SK-N-SH treated with all-trans-retinoic acid at 6 μM for 48 hours (cell line): ENCODE data around the gene STAG2.
"Not testable (repeated sequence)": the region's sequence is repeated elsewhere in the genome, so short reads cannot be mapped to it uniquely, and the experiment has no call there.

ENCODE experiments used
- CSRNP3 ChIP-seq: fragments of 250-450 bp; sonication (Bioruptor Pico); IDR thresholded peaks from 2 replicates; pipeline ENCODE4 v1.5.1; 2021; ENCODE audit warnings: mild to moderate bottlenecking, moderate library complexity
- ZC3H10 ChIP-seq: fragments of 250-450 bp; sonication (Bioruptor Pico); IDR thresholded peaks from 2 replicates; pipeline ENCODE4 v1.5.1; 2021; ENCODE audit warnings: mild to moderate bottlenecking, moderate library complexity
- ZFP30 ChIP-seq: fragments of 450-650 bp; formaldehyde crosslinking; IDR thresholded peaks from 2 replicates; pipeline ENCODE4 v1.5.0; 2022; ENCODE audit warnings: mild to moderate bottlenecking, moderate library complexity

GRCh38 chrX:124104512-124104911, 143.0 kb downstream of the STAG2 start:
- not testable (repeated sequence) for TF ChIP-seq ZC3H10, ZFP30, CSRNP3 (CRISPR knock-in tag)
